ENCODE measurements around the gene CTTNBP2NL.
"Not testable (repeated sequence)": the region's sequence is repeated elsewhere in the genome, so short reads cannot be mapped to it uniquely, and the experiment has no call there.

The CTTNBP2NL gene

GRCh38 chr1:112386731-112387346 is 9.2 kb upstream of the CTTNBP2NL start:
- no peak for DNase-seq

DNA sequence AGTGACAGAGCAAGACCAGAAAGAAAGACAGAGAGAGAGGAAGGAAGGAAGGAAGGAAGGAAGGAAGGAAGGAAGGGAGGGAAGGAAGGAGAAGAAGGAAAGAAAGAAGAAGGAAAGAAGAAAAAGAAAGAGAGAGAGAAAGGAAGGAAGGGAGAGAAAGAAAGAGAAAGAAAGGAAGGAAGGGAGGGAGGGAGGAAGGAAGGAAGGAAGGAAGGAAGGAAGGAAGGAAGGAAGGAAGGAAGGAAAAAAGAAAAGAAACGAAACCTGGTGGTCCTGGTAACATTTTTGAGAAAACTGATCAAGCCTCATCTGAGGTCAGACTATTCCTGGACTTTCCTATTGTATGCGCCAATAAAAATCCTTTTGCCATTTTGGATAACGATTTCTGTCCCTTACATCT is 8.2 kb upstream of the CTTNBP2NL start:
- DNase-seq: no peak

DNA sequence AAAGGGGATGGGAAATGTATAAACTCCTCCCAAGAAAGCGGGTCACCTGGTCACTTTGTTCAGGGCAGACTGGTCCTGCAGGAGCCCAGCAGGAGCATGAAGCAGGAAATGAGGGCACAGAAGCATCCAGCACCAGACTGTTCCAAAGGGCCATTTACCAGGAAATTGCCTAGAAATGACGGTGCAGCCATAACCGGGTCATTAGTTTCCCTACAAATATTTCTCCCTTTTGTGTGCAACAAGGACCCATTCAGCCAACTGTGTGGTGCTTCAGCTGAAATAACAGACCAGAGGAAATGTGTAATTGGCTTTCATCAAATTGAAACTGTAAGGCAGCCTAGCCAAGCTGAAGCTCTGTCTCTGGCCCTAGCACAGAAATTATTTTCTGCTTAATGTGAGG is 7.6 kb upstream of the CTTNBP2NL start:
- DNase-seq: no peak

- DNase-seq: no peak
Measured at GRCh38 chr1:112389689-112390088, 6.3 kb upstream of the CTTNBP2NL start.

GRCh38 chr1:112390335-112390734 is 5.7 kb upstream of the CTTNBP2NL start:
- DNase-seq: not testable (repeated sequence)

DNA sequence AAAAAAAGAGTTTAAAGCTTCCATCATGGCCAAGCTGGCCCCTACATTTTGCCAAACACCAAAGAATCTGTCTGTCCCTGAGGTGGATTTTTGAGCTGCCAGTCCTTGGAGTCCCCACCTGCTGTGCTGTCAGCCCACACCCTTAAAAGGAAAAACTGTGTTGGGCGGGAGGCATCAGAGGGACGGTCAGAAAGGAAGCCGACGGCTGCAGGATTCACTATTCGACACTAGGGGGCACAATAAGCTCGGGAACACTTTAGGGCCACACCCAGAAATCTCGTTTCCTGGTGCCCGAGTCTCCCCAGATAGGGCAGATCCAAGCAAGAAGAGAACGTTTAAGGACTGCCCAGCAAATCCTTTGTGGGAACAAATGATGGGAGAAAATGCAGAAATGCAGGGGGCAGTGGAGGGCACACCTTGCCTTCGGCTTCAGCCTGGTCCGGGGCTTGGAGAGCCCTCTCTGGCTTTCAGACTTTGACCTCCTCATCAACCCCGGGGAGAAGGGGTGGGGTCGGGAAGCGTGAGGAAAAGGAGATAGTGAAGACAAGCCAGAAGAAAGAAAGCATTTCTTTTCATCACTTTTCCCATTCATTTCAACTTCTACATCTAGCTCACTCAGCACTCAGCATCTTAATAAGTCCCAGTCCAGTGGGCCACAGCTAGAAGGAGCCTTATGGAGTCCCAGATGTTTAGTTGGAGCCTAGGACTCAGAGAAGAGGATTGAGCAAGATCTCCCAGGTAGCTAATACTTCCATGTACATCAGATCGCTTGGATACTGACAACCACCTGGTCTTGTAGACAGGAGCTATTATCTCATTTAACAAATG is 5.0 kb upstream of the CTTNBP2NL start:
- peak; percentile 41 for DNase-seq

DNA sequence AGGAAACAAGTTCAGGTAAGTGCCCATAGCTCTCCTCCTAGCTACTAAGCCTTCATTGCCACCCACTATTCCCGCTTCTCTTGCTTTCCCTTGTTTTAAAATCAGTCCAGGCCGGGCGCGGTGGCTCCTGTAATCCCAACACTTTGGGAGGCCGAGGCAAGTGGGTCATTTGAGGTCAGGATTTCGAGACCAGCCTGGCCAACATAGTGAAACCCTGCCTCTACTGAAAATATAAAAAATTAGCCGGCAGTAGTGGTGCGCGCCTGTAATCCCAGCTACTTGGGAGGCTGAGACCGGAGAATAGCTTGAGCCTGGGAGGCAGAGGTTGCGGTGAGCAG is 4.4 kb upstream of the CTTNBP2NL start:
- no peak for DNase-seq

DNA sequence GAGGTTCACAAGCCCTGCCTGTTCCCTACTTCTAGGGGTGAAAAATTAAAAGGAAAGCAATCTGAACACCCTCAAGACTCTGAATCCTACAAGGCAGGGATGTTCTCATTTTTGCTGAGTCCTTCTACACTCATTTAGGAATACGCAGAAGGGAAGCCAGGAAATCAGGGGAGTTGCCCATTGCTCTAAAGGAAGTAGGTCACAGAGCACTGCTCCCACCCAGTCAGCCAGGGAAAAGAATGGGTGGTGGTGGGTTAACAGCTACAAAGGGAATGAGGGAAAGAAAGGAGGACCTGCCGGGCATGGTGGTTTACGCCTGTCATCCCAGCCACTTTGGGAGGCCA is 2.4 kb upstream of the CTTNBP2NL start:
- no peak for DNase-seq

- no peak for DNase-seq
Measured at GRCh38 chr1:112394743-112395062, 1.3 kb upstream of the CTTNBP2NL start.

DNA sequence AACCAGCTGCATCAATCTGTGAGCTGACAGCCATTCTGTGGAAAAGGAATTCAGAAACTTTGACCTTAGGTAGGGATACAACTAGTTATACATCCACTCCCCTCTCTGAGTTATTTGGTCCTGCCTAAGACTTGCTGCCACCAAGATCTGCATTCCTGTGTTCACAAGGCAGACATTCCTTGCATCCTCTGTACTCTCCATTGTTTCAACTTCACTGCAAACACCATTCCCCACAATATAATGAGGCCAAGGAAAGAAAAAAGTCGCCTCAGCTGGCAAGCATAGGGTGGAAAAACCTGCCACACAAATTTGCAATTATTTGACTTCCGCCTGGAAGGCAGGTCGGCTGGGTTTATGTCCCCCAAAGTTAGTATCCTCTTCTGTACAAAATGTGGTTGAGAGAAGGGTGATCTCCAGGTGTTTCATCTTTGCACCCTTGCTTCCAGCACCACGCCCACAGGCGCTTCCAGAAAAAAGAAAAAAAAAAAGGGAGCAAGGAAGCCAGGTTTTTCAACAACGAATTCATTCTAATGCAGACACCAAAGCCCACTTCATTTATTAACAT is 676 bp upstream of the CTTNBP2NL start:
- DNase-seq: no peak

- DNase-seq: no peak
Measured at GRCh38 chr1:112396653-112397471, 848 bp downstream of the CTTNBP2NL start.

- no peak for DNase-seq
Measured at GRCh38 chr1:112397841-112398240, 1.8 kb downstream of the CTTNBP2NL start.

DNA sequence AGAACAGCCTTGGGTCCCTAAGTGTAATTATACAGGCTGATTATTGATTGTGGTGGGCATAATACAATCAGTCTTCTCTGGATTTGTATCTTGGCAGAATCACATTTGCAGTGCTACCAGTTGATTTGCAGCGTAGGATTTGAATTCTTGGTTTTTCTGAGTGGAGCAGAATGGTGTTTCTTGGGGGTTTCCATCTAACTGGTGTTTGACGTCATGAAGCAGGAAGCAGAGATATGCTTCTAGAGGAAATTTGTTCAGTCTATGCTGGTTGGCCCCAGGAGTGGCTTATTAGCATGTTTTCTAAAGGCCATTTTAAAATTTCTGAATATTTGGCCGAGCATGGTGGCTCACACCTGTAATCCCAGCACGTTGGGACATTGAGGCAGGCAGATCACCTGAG is 3.4 kb downstream of the CTTNBP2NL start:
- DNase-seq: no peak

DNA sequence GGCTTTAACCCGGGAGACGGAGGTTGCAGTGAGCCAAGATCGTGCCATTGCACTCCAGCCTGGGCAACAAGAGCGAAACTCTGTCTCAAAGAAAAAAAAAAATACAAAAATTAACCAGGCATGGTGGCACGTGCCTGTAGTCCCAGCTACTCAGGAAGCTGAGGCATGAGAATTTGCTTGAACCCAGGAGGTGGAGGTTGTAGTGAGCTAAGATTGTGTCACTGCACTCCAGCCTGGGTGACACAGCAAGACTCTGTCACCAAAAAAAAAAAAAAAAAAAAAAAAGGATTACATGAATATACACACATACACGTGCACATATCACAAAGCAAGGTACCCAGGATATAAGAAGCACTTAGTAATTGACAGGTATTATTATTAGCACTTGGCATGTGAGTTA is 4.7 kb downstream of the CTTNBP2NL start:
- DNase-seq: not testable (repeated sequence)

DNA sequence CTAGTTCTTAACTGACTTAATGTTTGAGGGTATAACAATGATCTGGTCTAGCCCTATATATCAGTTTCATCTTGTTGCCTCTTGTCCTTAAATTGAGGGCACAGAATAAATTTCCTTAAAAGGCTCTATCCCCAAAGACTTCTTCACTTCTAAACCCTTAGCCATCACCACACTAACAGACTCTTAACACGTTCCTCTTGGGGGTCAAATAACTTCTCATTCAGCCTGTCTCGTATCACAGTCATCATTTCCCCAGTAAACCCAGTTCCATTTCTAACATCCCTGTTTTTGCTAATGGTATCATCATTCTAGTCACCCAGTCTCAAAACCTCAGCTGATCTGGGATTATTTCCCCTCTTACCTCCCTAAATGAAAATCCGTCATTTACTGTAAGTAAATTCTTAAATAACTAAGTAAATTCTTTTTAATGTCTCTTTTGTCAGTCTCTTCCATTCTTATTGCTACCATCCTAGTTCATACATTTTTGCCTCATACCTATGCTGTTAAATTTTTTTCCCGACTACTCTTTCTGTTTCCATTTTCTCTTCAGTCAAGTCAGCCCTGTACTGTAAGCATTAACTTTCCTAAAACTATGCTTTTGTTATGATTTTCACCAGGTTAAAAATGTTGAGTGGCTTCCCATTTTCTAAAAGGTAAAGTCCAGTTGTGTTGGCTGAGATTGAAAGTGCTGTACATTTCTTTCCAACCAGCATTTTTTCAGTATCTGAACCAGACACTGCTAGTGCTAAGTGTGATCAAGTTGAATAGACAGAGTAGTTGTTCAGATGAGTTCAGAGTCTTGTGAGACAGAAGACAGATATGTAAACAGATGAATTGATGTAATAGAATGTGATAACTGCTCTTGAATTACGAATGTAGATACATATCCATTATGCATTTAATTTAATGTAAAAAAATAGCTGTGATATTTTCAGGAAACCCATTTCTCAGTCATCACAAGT is 6.9 kb downstream of the CTTNBP2NL start:
- no peak for DNase-seq

GRCh38 chr1:112406771-112407170 is 10.8 kb downstream of the CTTNBP2NL start:
- DNase-seq: no peak

DNA sequence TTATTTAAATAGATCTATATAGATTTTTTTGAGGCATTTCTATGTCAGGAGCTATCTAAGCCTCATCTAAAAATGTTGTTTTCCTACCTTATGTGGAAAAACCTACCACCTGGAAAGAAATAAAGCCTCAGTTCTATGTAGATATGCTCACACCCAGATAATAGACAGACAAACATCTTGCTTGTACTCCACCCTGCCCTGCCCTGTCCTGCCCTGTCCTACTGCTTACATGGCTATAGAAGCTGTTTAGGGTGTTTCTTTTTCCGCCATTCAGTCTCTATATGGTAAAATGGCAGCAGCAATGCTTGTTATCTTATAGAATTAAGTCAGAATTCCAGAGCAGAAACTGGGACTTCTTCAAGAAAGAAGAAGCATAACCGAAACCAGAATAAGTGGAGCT is 13.4 kb downstream of the CTTNBP2NL start:
- DNase-seq: no peak

- DNase-seq: no peak
Measured at GRCh38 chr1:112410673-112411072, 14.7 kb downstream of the CTTNBP2NL start.

- no peak for DNase-seq
Measured at GRCh38 chr1:112417271-112417670, 21.3 kb downstream of the CTTNBP2NL start.

DNA sequence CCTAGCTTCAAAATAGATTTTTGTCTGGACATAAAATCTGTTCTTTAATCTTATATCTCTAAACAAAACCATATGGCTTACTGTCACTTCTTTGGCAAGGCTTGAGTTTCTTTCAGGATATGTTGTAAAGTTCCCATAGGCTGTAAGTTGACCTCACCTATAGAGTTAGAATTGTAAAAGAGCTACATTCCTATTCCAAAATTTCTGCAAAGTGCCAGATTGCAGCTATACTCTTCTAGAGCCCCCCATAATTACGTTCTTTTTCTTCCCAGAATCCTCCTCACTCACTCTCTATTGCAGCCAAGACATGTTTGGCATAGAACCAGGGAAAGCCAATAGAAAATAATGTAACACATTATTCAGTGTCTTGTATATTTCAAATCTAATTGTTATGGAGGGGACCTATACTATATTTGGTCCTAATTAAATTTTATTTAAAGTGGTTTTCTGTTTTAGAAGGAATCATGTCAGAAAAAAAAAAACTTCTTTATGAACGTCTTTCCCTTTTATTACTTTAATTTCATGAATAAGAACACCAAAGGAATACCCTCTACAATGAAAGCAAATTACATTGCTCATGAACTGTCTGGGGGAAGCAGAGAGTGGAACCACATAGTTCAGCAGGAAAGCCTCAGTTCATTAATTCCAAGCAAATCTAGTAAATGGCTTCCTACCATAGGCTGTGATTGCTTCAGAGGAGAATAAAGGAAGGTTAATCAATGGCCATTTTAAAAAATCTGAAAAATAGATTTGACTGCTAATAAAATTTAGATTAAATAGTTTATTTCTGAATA is 22.3 kb downstream of the CTTNBP2NL start:
- no peak for DNase-seq

GRCh38 chr1:112423207-112423606 is 27.2 kb downstream of the CTTNBP2NL start:
- DNase-seq: no peak

DNA sequence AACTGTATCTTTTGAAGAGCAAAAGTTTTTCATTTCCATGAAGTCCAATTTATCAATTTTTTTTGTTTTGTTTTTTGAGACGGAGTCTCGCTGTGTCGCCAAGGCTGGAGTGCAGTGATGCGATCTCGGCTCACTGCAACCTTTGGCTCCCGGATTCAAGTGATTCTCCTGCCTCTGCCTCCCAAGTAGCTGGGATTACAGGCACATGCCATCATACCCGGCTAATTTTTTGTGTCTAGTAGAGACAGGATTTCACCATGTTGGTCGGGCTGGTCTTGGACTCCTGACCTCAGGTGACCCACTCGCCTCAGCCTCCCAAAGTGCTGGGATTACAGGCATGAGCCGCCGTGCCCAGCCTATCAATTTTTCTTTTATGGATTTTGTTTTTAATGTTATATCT is 27.7 kb downstream of the CTTNBP2NL start:
- DNase-seq: not testable (repeated sequence)
